NCI-H2107 treated with DMSO at 0.1 percent for 48 hours (cell line): ENCODE measurements around the gene C2CD3.

Source experiments
- DNase-seq: peaks from one replicate; lab custom pipeline; 2025; ENCODE audit not compliant: unreplicated experiment; lab: John Stamatoyannopoulos, UW

Gene C2CD3

DNA sequence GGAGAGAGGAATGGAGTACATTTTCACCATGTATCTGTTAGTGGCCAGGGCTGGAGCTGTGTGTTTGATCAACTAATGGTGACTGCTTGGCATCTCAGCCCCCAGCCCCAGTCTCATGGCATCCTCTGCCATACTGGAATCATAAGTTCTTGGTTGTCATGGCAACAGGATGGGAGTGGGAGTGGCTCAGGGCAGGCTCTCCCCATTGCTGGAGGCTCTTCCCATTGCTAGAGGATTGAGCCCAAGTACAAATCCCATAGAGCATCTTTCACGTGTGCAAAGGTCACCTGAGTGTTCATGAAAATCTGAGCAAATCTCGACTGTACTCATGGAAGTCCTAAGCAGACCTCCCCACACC is 205.1 kb downstream of the C2CD3 start:
- no peak for DNase-seq

GRCh38 chr11:73965076-73965763 is 205.6 kb downstream of the C2CD3 start:
- DNase-seq = no peak

DNA sequence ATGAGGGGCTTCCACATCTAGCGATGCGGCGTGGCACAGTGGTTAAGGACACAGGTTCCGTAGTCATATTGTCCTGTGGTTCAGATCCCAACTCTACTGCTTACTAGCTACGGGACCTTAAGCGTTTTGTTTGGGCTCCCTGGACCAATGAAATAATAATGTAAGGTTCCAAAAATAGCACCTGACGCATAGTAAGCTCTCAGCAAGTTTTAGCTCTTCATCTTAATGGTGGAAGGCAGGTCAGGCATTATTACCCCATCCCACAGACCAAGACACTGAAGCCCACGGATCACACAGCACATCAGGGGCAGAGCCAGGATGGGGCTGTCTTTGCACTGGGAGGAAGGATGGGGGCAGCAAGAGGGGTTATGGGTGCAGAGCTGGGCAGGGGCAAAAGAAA is 206.9 kb downstream of the C2CD3 start:
- no peak for DNase-seq
